HCT116 (cell line): ENCODE measurements around the gene PRLH. TPM values are rescaled to one million over a fixed set of nuclear protein-coding genes. Genes with fewer than 3 reads are reported as not detected.

ENCODE experiments used
- ATAC-seq: fragments of 200-7000 bp; cut with Tn5 transposase; 2 replicates; pipeline ENCODE4 v1.9.1; 2020; ENCODE audit warnings: mild to moderate bottlenecking, moderate library complexity
- BruUV-seq: library from RNA; stranded (reverse); fragments of 400-500 nt; replicated peaks from 2 replicates; lab custom pipeline; 2021; lab: Mats Ljungman, UMichigan
- CTCF ChIA-PET: fragments of 300-600 bp; sonication (Branson Sonifier 250); formaldehyde crosslinking; loops from one replicate; lab custom pipeline; 2021; ENCODE audit warnings: antibody characterized with exemption; lab: Charles Lee
- POLR2A ChIA-PET: fragments of 300-600, 350-600 bp; sonication (Branson Sonifier 250); formaldehyde crosslinking; loops from one replicate; lab custom pipeline; 2021; ENCODE audit warnings: antibody characterized with exemption; lab: Charles Lee
- RAD21 ChIA-PET, 2 experiments: fragments of 300-600 bp; sonication (Branson Sonifier 250); formaldehyde crosslinking; loops; one replicate each; lab custom pipeline; 2023; ENCODE audit warnings: low total read pairs in 2 of 2; ENCODE audit not compliant: uncharacterized antibody in 2 of 2, unreplicated experiment in 2 of 2, low non-redundant PET in 1 of 2; lab: Charles Lee
- DNase-seq: peaks from one replicate; pipeline ENCODE4 v3.0.0-alpha.2; 2010; ENCODE audit warnings: low read depth, low spot score
- H2AFZ ChIP-seq: fragments of 200-600 bp; shearing (Covaris generic), sonication (generic); 2 replicates; pipeline ENCODE4 v1.6.1; 2017; ENCODE audit warnings: low read depth, mixed run types, mixed read lengths, antibody characterized with exemption, low read length; ENCODE audit not compliant: poor library complexity, severe bottlenecking
- H3K27ac ChIP-seq: 2 replicates; pipeline ENCODE4 v1.5.1; 2012; ENCODE audit warnings: low read depth, low read length
- H3K27me3 ChIP-seq: fragments of 200-600 bp; sonication (generic); 2 replicates; pipeline ENCODE4 v1.6.1; 2016; ENCODE audit warnings: mixed run types, low read length, mixed read lengths; ENCODE audit not compliant: insufficient read depth
- H3K36me3 ChIP-seq, 2 experiments: fragments of 200-500 bp in 1 of 2; fragments of 200-600 bp in 1 of 2; sonication (Bioruptor generic) in 1 of 2; sonication (generic) in 1 of 2; 2 replicates each; pipeline versions ENCODE4 v1.5.1 to v1.6.1; 2014 to 2016; ENCODE audit warnings: low read length in 2 of 2, inconsistent platforms in 1 of 2, mixed read lengths in 1 of 2, mixed run types in 1 of 2; ENCODE audit not compliant: insufficient read depth in 2 of 2, control insufficient read depth in 1 of 2
- H3K4me1 ChIP-seq, 2 experiments: fragments of 200-600 bp in 1 of 2; sonication (generic) in 1 of 2; 2 replicates each; pipeline versions ENCODE4 v1.5.1 to v1.6.1; 2012 to 2017; ENCODE audit warnings: low read length in 2 of 2, inconsistent platforms in 1 of 2, mild to moderate bottlenecking in 1 of 2, mixed read lengths in 1 of 2, mixed run types in 1 of 2, moderate library complexity in 1 of 2; ENCODE audit not compliant: insufficient read depth in 2 of 2, control insufficient read depth in 1 of 2
- H3K4me2 ChIP-seq: fragments of 200-600 bp; sonication (generic); 2 replicates; pipeline ENCODE4 v1.6.1; 2017; ENCODE audit warnings: mixed run types, low read length, mixed read lengths
- H3K4me3 ChIP-seq, 2 experiments: fragments of 200-600 bp in 1 of 2; sonication (generic) in 1 of 2; replicated peaks in 1 of 2; 2 replicates each; pipeline ENCODE4 v1.5.1; 2011 to 2016; ENCODE audit warnings: low read length in 2 of 2, control low read depth in 1 of 2, low read depth in 1 of 2, mild to moderate bottlenecking in 1 of 2, mixed read lengths in 1 of 2, mixed run types in 1 of 2
- H3K79me2 ChIP-seq: fragments of 200-600 bp; sonication (generic); 2 replicates; pipeline ENCODE4 v1.6.1; 2017; ENCODE audit warnings: mild to moderate bottlenecking, mixed run types, low read length, moderate library complexity, mixed read lengths; ENCODE audit not compliant: insufficient read depth
- H3K9ac ChIP-seq: fragments of 200-600 bp; sonication (generic); 2 replicates; pipeline ENCODE4 v1.6.1; 2016; ENCODE audit warnings: low read length, mixed read lengths
- H3K9me2 ChIP-seq: fragments of 200-600 bp; sonication (generic), shearing (Covaris generic); 2 replicates; pipeline ENCODE4 v1.6.1; 2017; ENCODE audit warnings: mixed run types, mild to moderate bottlenecking, moderate library complexity; ENCODE audit not compliant: insufficient read depth
- H3K9me3 ChIP-seq, 2 experiments: fragments of 200-500 bp in 1 of 2; fragments of 200-600 bp in 1 of 2; sonication (Bioruptor generic) in 1 of 2; sonication (generic) in 1 of 2; 2 replicates each; pipeline ENCODE4 v1.6.1; 2014 to 2017; ENCODE audit warnings: low read length in 2 of 2, mixed read lengths in 2 of 2, inconsistent platforms in 1 of 2, low read depth in 1 of 2, mild to moderate bottlenecking in 1 of 2, mixed run types in 1 of 2, moderate library complexity in 1 of 2; ENCODE audit not compliant: control insufficient read depth in 1 of 2, insufficient read depth in 1 of 2
- H4K20me1 ChIP-seq: fragments of 200-600 bp; sonication (generic), shearing (Covaris generic); 2 replicates; pipeline ENCODE4 v1.6.1; 2017; ENCODE audit warnings: mixed run types, mild to moderate bottlenecking, moderate library complexity; ENCODE audit not compliant: insufficient read depth
- ATF3 ChIP-seq: IDR thresholded peaks from 2 replicates; pipeline ENCODE4 v1.6.1; 2012
- CBX3 ChIP-seq: IDR thresholded peaks from 2 replicates; pipeline ENCODE4 v1.6.1; 2012; ENCODE audit warnings: low read depth
- CTCF ChIP-seq, 3 experiments: fragments of 200-600 bp in 1 of 3; sonication (generic) in 1 of 3; IDR thresholded peaks in 2 of 3; conservative IDR thresholded peaks in 1 of 3; 2 replicates each; pipeline ENCODE4 v1.5.1; 2012 to 2017; ENCODE audit warnings: low read depth in 2 of 3, low read length in 2 of 3, antibody characterized with exemption in 1 of 3, borderline replicate concordance in 1 of 3, control low read depth in 1 of 3, mild to moderate bottlenecking in 1 of 3, mixed read lengths in 1 of 3, mixed run types in 1 of 3, moderate library complexity in 1 of 3; ENCODE audit not compliant: insufficient read depth in 1 of 3
- EGR1 ChIP-seq: IDR thresholded peaks from 2 replicates; pipeline ENCODE4 v1.6.1; 2012; ENCODE audit warnings: low read depth
- EZH2 ChIP-seq: fragments of 200-600 bp; sonication (generic); IDR thresholded peaks from 2 replicates; pipeline ENCODE4 v1.6.1; 2017; ENCODE audit warnings: antibody characterized with exemption, mixed run types
- FOSL1 ChIP-seq: IDR thresholded peaks from 2 replicates; pipeline ENCODE4 v1.6.1; 2012; ENCODE audit warnings: low read depth
- JUND ChIP-seq: IDR thresholded peaks from 2 replicates; pipeline ENCODE4 v1.6.1; 2012
- POLR2AphosphoS5 ChIP-seq: IDR thresholded peaks from 2 replicates; pipeline ENCODE4 v1.6.1; 2011; ENCODE audit warnings: mild to moderate bottlenecking, low read depth, low read length, moderate library complexity
- RAD21 ChIP-seq: IDR thresholded peaks from 2 replicates; pipeline ENCODE4 v1.6.1; 2012; ENCODE audit warnings: low read depth, mild to moderate bottlenecking
- TCF7L2 ChIP-seq: IDR thresholded peaks from 2 replicates; pipeline ENCODE4 v1.7.0; 2011; ENCODE audit warnings: borderline replicate concordance, inconsistent platforms; ENCODE audit not compliant: insufficient read depth, insufficient read length; ENCODE audit errors: extremely low read depth
- ZFX ChIP-seq: fragments of 450-650 bp; IDR thresholded peaks from 2 replicates; pipeline ENCODE4 v1.6.1; 2017
- intact Hi-C: fragments of 100-400 bp; cut with micrococcal nuclease; formaldehyde crosslinking; loops from 2 replicates; pipeline ENCODE4 v1.10.0; 2022
- total RNA-seq: library from RNA; stranded (reverse); gene quantifications from one replicate; pipeline ENCODE4 v1.2.1, GENCODE V29; 2021; ENCODE audit not compliant: unreplicated experiment

PRLH gene
- total RNA-seq, 1 experiment from 2014 or later = not detected

GRCh38 chr2:237538901-237539300 lies 27.5 kb upstream of the PRLH start:
- Histone ChIP-seq H3K9ac (no peak overlapping the region), H3K36me3 (peaks cover 2 to 18% of the 10 kb centered on the region in 2 experiments; a peak in 3 of 4 replicates), H2AFZ (no peak overlapping the region), H3K4me1 (no peaks in the 10 kb centered on the region), H3K27ac (no peak overlapping the region), H3K4me3 (no peak overlapping the region), H3K9me3 (no peaks in the 10 kb centered on the region), H3K27me3 (no peaks in the 10 kb centered on the region), H3K9me2 (no peaks in the 10 kb centered on the region), H3K4me2 (no peak overlapping the region), H4K20me1 (no peaks in the 10 kb centered on the region), H3K79me2 (no peaks in the 10 kb centered on the region)
- TF ChIP-seq EGR1 (no peak), RAD21 (no peak), FOSL1 (no peak), ATF3 (no peak), POLR2AphosphoS5 (no peak), CTCF (IDR thresholded peaks at IDR 0.05 in 2 of 3, conservative IDR thresholded peaks at IDR 0.05 in 1 of 3; ENCODE audit: borderline replicate concordance in 1 of 3, insufficient read depth in 1 of 3, low read depth in 2 of 3, low read length in 2 of 3) (no peak), JUND (no peak), TCF7L2 (no peak), ZFX (no peak), EZH2 (no peak), CBX3 (no peak)
- BruUV-seq = no TSS peak
- intact Hi-C loops = no loop called here
- ChIA-PET RAD21 (no interaction called here), CTCF (no interaction called here), POLR2A (no interaction called here)
- ATAC-seq = peak; percentile 14; the same call in 1 of the 2 replicates
- DNase-seq = no peak
